Nephron (organoid): ENCODE measurements around the gene LUZP4.
"Not testable (repeated sequence)": the region's sequence is repeated elsewhere in the genome, so short reads cannot be mapped to it uniquely, and the experiment has no call there.

Experiments
- H3K27ac Mint-ChIP-seq, 3 experiments: 2 replicates each; pipeline ENCODE4 v1.8.0; 2020; ENCODE audit warnings: mixed read lengths in 3 of 3, mild to moderate bottlenecking in 2 of 3, moderate library complexity in 1 of 3
- H3K27me3 Mint-ChIP-seq: 2 replicates; pipeline ENCODE4 v1.8.0; 2021; ENCODE audit warnings: low read depth, mild to moderate bottlenecking, moderate library complexity, mixed read lengths
- H3K36me3 Mint-ChIP-seq: 2 replicates; pipeline ENCODE4 v1.8.0; 2020; ENCODE audit warnings: low read depth, mixed read lengths
- H3K4me1 Mint-ChIP-seq: 2 replicates; pipeline ENCODE4 v1.8.0; 2020; ENCODE audit warnings: mixed read lengths
- H3K4me3 Mint-ChIP-seq, 3 experiments: 2 replicates each; pipeline ENCODE4 v1.8.0; 2020; ENCODE audit warnings: mild to moderate bottlenecking in 3 of 3, mixed read lengths in 3 of 3, moderate library complexity in 2 of 3
- H3K9me3 Mint-ChIP-seq: 2 replicates; pipeline ENCODE4 v1.8.0; 2020; ENCODE audit warnings: mixed read lengths
- TF ChIP-seq, protein P1 (sequence below), 3 experiments: fragments of 200-600 bp; sonication (generic); IDR thresholded peaks; one replicate each; pipeline ENCODE4 v1.5.0; 2021; ENCODE audit warnings: antibody characterized with exemption in 3 of 3; ENCODE audit not compliant: unreplicated experiment in 3 of 3

LUZP4 gene

DNA sequence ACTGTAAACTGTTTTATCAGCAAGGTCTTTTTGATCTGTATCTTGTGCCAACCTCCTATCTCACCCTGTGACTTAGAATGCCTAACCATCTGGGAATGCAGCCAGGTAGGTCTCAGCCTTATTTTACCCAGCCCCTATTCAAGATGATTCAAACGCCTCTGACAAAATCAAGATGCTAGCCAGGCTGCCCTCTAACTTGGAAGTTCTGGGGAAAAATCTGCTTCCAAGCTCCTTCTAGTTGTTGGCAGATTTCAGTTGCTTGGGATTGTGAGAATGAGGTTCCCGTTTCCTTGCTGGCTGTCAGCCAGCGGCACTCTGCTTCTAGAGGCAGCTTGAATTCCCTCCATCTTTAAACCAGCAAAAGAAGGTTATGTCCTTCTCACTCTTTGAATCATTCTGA lies 34.7 kb downstream of the LUZP4 start:
- Mint-ChIP-seq H3K27ac (peak overlapping the region; percentile 58 to 88 (median 79)), H3K9me3 (peaks cover 5% of the 10 kb centered on the region), H3K4me3 (no peak overlapping the region), H3K27me3 (no peaks in the 10 kb centered on the region), H3K36me3 (no peaks in the 10 kb centered on the region), H3K4me1 (peaks cover 22% of the 10 kb centered on the region)
- TF ChIP-seq, protein P1, sequence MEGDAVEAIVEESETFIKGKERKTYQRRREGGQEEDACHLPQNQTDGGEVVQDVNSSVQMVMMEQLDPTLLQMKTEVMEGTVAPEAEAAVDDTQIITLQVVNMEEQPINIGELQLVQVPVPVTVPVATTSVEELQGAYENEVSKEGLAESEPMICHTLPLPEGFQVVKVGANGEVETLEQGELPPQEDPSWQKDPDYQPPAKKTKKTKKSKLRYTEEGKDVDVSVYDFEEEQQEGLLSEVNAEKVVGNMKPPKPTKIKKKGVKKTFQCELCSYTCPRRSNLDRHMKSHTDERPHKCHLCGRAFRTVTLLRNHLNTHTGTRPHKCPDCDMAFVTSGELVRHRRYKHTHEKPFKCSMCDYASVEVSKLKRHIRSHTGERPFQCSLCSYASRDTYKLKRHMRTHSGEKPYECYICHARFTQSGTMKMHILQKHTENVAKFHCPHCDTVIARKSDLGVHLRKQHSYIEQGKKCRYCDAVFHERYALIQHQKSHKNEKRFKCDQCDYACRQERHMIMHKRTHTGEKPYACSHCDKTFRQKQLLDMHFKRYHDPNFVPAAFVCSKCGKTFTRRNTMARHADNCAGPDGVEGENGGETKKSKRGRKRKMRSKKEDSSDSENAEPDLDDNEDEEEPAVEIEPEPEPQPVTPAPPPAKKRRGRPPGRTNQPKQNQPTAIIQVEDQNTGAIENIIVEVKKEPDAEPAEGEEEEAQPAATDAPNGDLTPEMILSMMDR (IDR thresholded peaks at IDR 0.05; ENCODE audit: unreplicated experiment in 3 of 3), result no peak

GRCh38 chrX:115329282-115329681 lies 39.8 kb downstream of the LUZP4 start:
- peaks cover 31% of the 10 kb centered on the region for H3K4me1 Mint-ChIP-seq
- not testable (repeated sequence) for H3K4me3 Mint-ChIP-seq, H3K9me3 Mint-ChIP-seq, H3K27me3 Mint-ChIP-seq, H3K36me3 Mint-ChIP-seq
- H3K27ac Mint-ChIP-seq, result peak overlapping the region in 2 of 3 experiments; percentile 44 to 77

DNA sequence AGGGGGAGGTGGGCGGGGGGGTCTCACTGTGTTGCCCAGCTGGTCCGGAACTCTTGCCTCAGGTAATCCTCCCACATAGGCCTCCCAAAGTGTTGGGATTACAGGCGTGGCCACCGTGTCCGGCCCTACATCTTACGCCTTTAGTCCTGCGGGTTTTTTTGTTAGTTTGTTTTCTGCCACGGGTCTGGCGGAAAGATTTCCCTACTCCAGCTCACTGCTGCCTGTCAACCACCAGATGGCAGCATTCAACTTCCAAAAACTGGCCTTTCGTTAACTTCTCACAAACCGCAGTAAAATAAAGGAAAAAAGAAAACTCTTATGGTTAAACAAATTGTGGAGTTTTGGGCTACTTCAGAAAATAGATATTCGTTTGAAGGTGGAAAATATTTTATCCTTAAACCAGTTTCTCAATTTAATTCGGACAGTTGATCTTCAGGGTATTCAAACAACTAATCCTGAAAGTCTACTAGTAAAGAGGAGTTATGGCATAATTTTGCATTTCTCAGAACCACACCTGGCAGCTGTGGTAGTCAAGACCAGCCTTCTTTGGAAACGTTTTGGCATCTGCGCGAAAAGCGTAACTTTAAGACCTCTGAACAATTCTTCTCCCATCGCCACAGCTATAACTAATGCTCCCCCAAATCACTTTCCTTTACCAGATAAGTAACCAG lies 41.1 kb downstream of the LUZP4 start:
- Mint-ChIP-seq H3K36me3 (no peaks in the 10 kb centered on the region), H3K27me3 (no peaks in the 10 kb centered on the region), H3K4me1 (peaks cover 36% of the 10 kb centered on the region), H3K9me3 (no peaks in the 10 kb centered on the region), H3K27ac (peak overlapping the region; percentile 58 to 96 (median 77)), H3K4me3 (peak overlapping the region; percentile 50 to 77 (median 51))
- TF ChIP-seq, protein P1 (IDR thresholded peaks at IDR 0.05; ENCODE audit: unreplicated experiment in 3 of 3), result peak; percentile 87 to 97 (median 91)

DNA sequence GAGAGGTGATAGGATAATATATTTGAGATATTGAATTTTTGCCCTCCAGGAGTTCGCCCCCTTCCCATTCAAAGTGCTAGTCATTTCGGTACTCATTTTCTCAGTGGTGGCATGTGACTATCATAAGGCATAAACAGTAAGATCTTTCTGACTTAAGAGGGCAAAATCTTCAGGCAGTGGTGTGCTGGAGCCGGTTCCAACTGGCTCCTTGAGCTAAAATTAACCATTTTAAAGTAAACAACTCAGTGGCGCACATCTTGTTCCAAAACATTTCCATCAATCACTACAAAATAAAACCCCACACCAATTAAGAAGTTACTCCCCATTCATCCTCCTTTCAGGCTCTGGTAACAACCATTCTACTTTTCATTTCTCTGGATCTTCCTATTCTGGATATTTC lies 43.3 kb downstream of the LUZP4 start:
- Mint-ChIP-seq H3K27ac (peak overlapping the region in 2 of 3 experiments; percentile 48 to 98), H3K36me3 (no peaks in the 10 kb centered on the region), H3K4me1 (peaks cover 54% of the 10 kb centered on the region), H3K27me3 (no peaks in the 10 kb centered on the region), H3K9me3 (no peaks in the 10 kb centered on the region), H3K4me3 (no peak overlapping the region)
- TF ChIP-seq, protein P1 (IDR thresholded peaks at IDR 0.05; ENCODE audit: unreplicated experiment in 3 of 3), result no peak

DNA sequence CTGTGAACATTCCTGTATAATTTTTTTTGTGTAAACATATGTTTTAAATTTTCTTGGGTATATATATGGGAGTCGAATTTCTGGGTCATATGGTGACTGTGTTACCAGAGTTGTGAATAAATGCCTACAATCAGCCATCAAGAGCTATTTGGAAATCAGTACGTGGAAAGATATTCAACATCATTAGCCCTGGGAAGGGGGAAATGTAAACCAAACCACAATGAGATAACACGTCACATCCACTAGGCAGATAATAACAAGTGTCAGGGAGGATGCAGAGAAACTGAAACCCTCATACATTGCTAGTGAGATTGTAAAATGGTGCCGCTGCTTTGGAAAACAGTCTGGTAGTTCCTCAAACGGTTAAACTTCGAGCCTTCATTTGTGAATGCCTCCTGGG lies 43.9 kb downstream of the LUZP4 start:
- Mint-ChIP-seq H3K27me3 (no peaks in the 10 kb centered on the region), H3K36me3 (no peaks in the 10 kb centered on the region), H3K4me3 (no peak overlapping the region), H3K27ac (peak overlapping the region in 2 of 3 experiments; percentile 48 to 98), H3K4me1 (peaks cover 58% of the 10 kb centered on the region), H3K9me3 (no peaks in the 10 kb centered on the region)
- TF ChIP-seq, protein P1 (IDR thresholded peaks at IDR 0.05; ENCODE audit: unreplicated experiment in 3 of 3), result no peak

DNA sequence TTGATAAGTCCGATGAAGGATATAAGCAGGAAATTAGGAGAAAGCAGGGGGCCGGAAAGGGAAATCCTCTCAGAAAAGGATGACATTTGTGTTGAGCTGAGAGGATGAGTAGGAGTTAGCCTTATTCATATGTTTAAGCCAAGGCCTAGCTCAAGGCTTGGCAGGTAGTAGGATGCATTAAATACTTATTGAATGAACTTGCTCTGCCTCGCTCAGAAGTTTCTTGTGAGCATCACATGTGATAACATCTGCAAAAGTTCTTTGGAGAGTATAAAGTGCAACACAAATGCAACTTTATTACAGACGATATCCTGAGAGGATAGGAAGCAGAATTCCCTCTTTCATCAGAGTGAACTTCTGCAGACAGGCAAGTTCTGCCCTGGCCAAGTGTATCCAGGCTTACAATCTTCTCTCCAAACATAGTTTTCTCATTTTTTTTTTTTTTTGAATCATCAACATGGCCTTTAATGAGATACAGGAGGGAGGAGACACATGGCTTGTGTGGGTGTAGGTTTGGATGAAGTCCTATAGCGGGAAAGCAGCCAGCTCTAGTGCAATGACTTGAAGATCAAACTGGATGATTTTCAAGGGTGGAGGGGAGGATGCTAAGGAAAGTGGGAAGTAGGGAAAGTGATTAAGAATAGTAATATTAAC lies 48.1 kb downstream of the LUZP4 start:
- H3K36me3 Mint-ChIP-seq, result no peaks in the 10 kb centered on the region
- TF ChIP-seq, protein P1 (IDR thresholded peaks at IDR 0.05; ENCODE audit: unreplicated experiment in 3 of 3), result no peak
- peak overlapping the region; percentile 74 to 100 (median 98) for H3K27ac Mint-ChIP-seq
- H3K4me3 Mint-ChIP-seq, result peak overlapping the region in 1 of 3 experiments; percentile 19
- H3K27me3 Mint-ChIP-seq, result no peaks in the 10 kb centered on the region
- peaks cover 71% of the 10 kb centered on the region for H3K4me1 Mint-ChIP-seq
- no peaks in the 10 kb centered on the region for H3K9me3 Mint-ChIP-seq
